ENCODE data around the gene PALLD. TPM values are rescaled to one million over a fixed set of nuclear protein-coding genes. Genes with fewer than 3 reads are reported as not detected.

PALLD gene
- total RNA-seq, 2 experiments from 2014 or later = 0.49 to 0.78 TPM

DNA sequence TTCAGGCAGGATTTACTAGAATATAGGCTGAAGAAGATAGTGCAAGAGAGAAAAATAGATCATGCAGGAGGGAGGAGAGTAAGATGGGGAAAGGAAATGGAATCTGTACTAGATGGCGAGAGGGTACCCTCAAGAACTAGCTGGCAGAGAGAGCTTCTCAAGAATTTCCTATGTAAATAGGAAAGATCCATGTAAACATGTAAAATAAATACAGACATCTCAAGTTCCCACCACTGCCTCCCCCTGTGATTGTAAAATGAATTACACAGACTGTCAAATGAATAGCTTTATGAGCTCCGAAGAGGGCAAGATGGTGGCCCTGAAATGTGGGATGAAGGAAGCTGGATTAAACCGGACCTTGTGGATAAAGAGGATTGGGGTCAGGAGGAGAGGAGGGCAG is 178.0 kb downstream of the PALLD start:
- Histone ChIP-seq H3K27ac (ENCODE audit: low read depth in 1 of 2, low read length in 2 of 2) (no peak overlapping the region), H3K27me3 (ENCODE audit: control insufficient read depth in 1 of 2, insufficient read depth in 2 of 2, low read length in 2 of 2) (no peaks in the 10 kb centered on the region), H3K9me3 (ENCODE audit: control insufficient read depth in 1 of 2, insufficient read depth in 1 of 2, low read length in 2 of 2) (no peaks in the 10 kb centered on the region), H3K36me3 (ENCODE audit: insufficient read depth, low read length) (no peaks in the 10 kb centered on the region), H3K4me3 (ENCODE audit: low read length) (no peak overlapping the region), H3K4me1 (ENCODE audit: insufficient read depth, low read length) (no peaks in the 10 kb centered on the region)
- no peak overlapping the region for H3K27ac Mint-ChIP-seq
- H3K9me3 Mint-ChIP-seq = no peaks in the 10 kb centered on the region
- ChIA-PET CTCF (interaction anchor here (0.6 kb wide), 1 partner anchor 1213 kb away, joined by 3 read pairs; no protein-coding TSS in a partner anchor), POLR2A (no interaction called here)
- TF ChIP-seq, protein P1, sequence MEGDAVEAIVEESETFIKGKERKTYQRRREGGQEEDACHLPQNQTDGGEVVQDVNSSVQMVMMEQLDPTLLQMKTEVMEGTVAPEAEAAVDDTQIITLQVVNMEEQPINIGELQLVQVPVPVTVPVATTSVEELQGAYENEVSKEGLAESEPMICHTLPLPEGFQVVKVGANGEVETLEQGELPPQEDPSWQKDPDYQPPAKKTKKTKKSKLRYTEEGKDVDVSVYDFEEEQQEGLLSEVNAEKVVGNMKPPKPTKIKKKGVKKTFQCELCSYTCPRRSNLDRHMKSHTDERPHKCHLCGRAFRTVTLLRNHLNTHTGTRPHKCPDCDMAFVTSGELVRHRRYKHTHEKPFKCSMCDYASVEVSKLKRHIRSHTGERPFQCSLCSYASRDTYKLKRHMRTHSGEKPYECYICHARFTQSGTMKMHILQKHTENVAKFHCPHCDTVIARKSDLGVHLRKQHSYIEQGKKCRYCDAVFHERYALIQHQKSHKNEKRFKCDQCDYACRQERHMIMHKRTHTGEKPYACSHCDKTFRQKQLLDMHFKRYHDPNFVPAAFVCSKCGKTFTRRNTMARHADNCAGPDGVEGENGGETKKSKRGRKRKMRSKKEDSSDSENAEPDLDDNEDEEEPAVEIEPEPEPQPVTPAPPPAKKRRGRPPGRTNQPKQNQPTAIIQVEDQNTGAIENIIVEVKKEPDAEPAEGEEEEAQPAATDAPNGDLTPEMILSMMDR (IDR thresholded peaks at IDR 0.05) = no peak
- H3K36me3 Mint-ChIP-seq (ENCODE audit: low read depth) = no peaks in the 10 kb centered on the region
- intact Hi-C loops (cut with DNase I, micrococcal nuclease) = no loop called here
- ATAC-seq (ENCODE audit: poor library complexity) (no peak), DNase-seq (no peak)
- H3K27me3 Mint-ChIP-seq = no peaks in the 10 kb centered on the region
- no peaks in the 10 kb centered on the region for H3K4me1 Mint-ChIP-seq (ENCODE audit: low read depth)
- no peak overlapping the region for H3K4me3 Mint-ChIP-seq

- Mint-ChIP-seq H3K36me3 (ENCODE audit: low read depth) (no peaks in the 10 kb centered on the region), H3K27me3 (no peaks in the 10 kb centered on the region), H3K4me3 (no peak overlapping the region), H3K9me3 (no peaks in the 10 kb centered on the region), H3K27ac (no peak overlapping the region), H3K4me1 (ENCODE audit: low read depth) (no peaks in the 10 kb centered on the region)
- DNase-seq (no peak), ATAC-seq (ENCODE audit: poor library complexity) (no peak)
- ChIA-PET POLR2A (no interaction called here), CTCF (no interaction called here)
- TF ChIP-seq, protein P1 (IDR thresholded peaks at IDR 0.05) = no peak
- H3K4me3 ChIP-seq (ENCODE audit: low read length) = no peak overlapping the region
- H3K9me3 ChIP-seq (ENCODE audit: control insufficient read depth in 1 of 2, insufficient read depth in 1 of 2, low read length in 2 of 2) = no peaks in the 10 kb centered on the region
- no peaks in the 10 kb centered on the region for H3K27me3 ChIP-seq (ENCODE audit: control insufficient read depth in 1 of 2, insufficient read depth in 2 of 2, low read length in 2 of 2)
- no peaks in the 10 kb centered on the region for H3K4me1 ChIP-seq (ENCODE audit: insufficient read depth, low read length)
- intact Hi-C loops (cut with DNase I, micrococcal nuclease) = no loop called here
- no peak overlapping the region for H3K27ac ChIP-seq (ENCODE audit: low read depth in 1 of 2, low read length in 2 of 2)
- H3K36me3 ChIP-seq (ENCODE audit: insufficient read depth, low read length) = no peaks in the 10 kb centered on the region
Observed at GRCh38 chr4:168677063-168677462, 180.2 kb downstream of the PALLD start.

- H3K27ac Mint-ChIP-seq = no peak overlapping the region
- no peak overlapping the region for H3K4me3 Mint-ChIP-seq
Observed at GRCh38 chr4:168677879-168678278, 181.0 kb downstream of the PALLD start.

More at GRCh38 chr4:168677879-168678278, 181.0 kb downstream of the PALLD start:
- ChIA-PET POLR2A (no interaction called here), CTCF (no interaction called here)
- intact Hi-C loops (cut with DNase I, micrococcal nuclease) = no loop called here
- no peak for ATAC-seq (ENCODE audit: poor library complexity)
- TF ChIP-seq, protein P1 (IDR thresholded peaks at IDR 0.05) = no peak
- no peaks in the 10 kb centered on the region for H3K27me3 ChIP-seq (ENCODE audit: control insufficient read depth in 1 of 2, insufficient read depth in 2 of 2, low read length in 2 of 2)
- H3K9me3 ChIP-seq (ENCODE audit: control insufficient read depth in 1 of 2, insufficient read depth in 1 of 2, low read length in 2 of 2) = no peaks in the 10 kb centered on the region
- Mint-ChIP-seq H3K9me3 (no peaks in the 10 kb centered on the region), H3K27me3 (no peaks in the 10 kb centered on the region), H3K36me3 (ENCODE audit: low read depth) (no peaks in the 10 kb centered on the region), H3K4me1 (ENCODE audit: low read depth) (no peaks in the 10 kb centered on the region)
- H3K36me3 ChIP-seq (ENCODE audit: insufficient read depth, low read length) = no peaks in the 10 kb centered on the region
- no peak for DNase-seq
- H3K4me1 ChIP-seq (ENCODE audit: insufficient read depth, low read length) = no peaks in the 10 kb centered on the region
- H3K4me3 ChIP-seq (ENCODE audit: low read length) = no peak overlapping the region
- H3K27ac ChIP-seq (ENCODE audit: low read depth in 1 of 2, low read length in 2 of 2) = no peak overlapping the region
